DND-41 (cell line): ENCODE results near the gene AGPAT4.
A peak's percentile ranks its signal among the peaks of the same experiment; 100 is the strongest.

Experiments
- ATAC-seq: fragments of 200-7000 bp; cut with Tn5 transposase; 3 replicates; pipeline ENCODE4 v1.9.1; 2021; ENCODE audit warnings: low read depth; ENCODE audit not compliant: insufficient read depth
- DNase-seq: peaks from one replicate; pipeline ENCODE4 v3.0.0-alpha.2; 2020
- H2AFZ ChIP-seq: 2 replicates; pipeline ENCODE4 v1.6.0; 2012; ENCODE audit warnings: low read depth, low read length
- H3K27ac ChIP-seq: 2 replicates; pipeline ENCODE4 v1.5.1; 2012; ENCODE audit warnings: low read length, inconsistent platforms
- H3K27me3 ChIP-seq: fragments of 200-600 bp; sonication (generic); 2 replicates; pipeline ENCODE4 v1.6.0; 2012; ENCODE audit warnings: low read length, mild to moderate bottlenecking, inconsistent platforms; ENCODE audit not compliant: insufficient read depth, poor library complexity
- H3K36me3 ChIP-seq: 2 replicates; pipeline ENCODE4 v1.5.1; 2012; ENCODE audit warnings: low read length, inconsistent platforms; ENCODE audit not compliant: insufficient read depth
- H3K4me1 ChIP-seq: 2 replicates; pipeline ENCODE4 v1.5.1; 2012; ENCODE audit warnings: mild to moderate bottlenecking, low read length; ENCODE audit not compliant: insufficient read depth
- H3K4me2 ChIP-seq: 2 replicates; pipeline ENCODE4 v1.6.0; 2012; ENCODE audit warnings: mild to moderate bottlenecking, moderate library complexity, low read length, inconsistent platforms; ENCODE audit not compliant: insufficient read depth
- H3K4me3 ChIP-seq, 2 experiments: fragments of 200-600 bp in 1 of 2; shearing (Covaris generic) in 1 of 2; 2 replicates each; pipeline ENCODE4 v1.5.1; 2012 to 2016; ENCODE audit warnings: inconsistent platforms in 2 of 2, low read length in 2 of 2, mild to moderate bottlenecking in 2 of 2, low read depth in 1 of 2, moderate library complexity in 1 of 2
- H3K79me2 ChIP-seq: 2 replicates; pipeline ENCODE4 v1.6.0; 2012; ENCODE audit warnings: low read length, inconsistent platforms; ENCODE audit not compliant: insufficient read depth
- H3K9ac ChIP-seq: 2 replicates; pipeline ENCODE4 v1.6.0; 2012; ENCODE audit warnings: low read depth, mild to moderate bottlenecking, inconsistent platforms, low read length, moderate library complexity
- H3K9me3 ChIP-seq: 2 replicates; pipeline ENCODE4 v1.5.1; 2012; ENCODE audit warnings: low read length, moderate library complexity, mild to moderate bottlenecking, inconsistent platforms; ENCODE audit not compliant: insufficient read depth, severe bottlenecking
- H4K20me1 ChIP-seq: 2 replicates; pipeline ENCODE4 v1.6.0; 2012; ENCODE audit warnings: low read length; ENCODE audit not compliant: insufficient read depth
- EZH2 ChIP-seq: IDR thresholded peaks from 3 replicates; pipeline ENCODE4 v1.6.1; 2012; ENCODE audit warnings: borderline replicate concordance, low read depth, mild to moderate bottlenecking, moderate library complexity, low read length, inconsistent platforms; ENCODE audit not compliant: severe bottlenecking
- TF ChIP-seq, protein P1 (sequence below): IDR thresholded peaks from 2 replicates; pipeline ENCODE4 v1.5.1; 2012; ENCODE audit warnings: borderline replicate concordance, low read length, moderate library complexity, mild to moderate bottlenecking; ENCODE audit not compliant: poor library complexity, severe bottlenecking; ENCODE audit errors: extremely low read depth

AGPAT4 gene

DNA sequence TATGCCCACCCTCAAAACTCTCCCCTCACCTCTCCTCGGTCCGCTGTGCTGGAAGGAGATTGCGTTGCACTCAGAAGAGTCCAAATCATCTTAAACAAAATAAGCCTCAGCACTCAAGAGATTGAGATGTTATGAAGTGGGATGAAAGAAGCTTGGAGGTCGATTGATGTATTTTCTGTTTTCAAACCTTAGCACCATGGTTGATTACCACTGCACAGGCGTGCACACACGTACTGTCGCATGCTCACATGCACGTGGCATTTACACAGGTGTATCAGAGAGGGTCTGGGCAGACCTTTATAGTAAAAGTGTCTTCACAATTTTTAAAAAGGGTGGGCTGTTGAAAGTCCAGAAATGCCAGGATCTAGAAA lies 612 bp upstream of the AGPAT4 start:
- Histone ChIP-seq H3K36me3 (no peaks in the 10 kb centered on the region), H3K4me1 (peaks cover 15% of the 10 kb centered on the region), H4K20me1 (no peaks in the 10 kb centered on the region), H3K4me3 (peak overlapping the region in 1 of 2 experiments; percentile 67; a peak in 2 of 4 replicates), H3K9ac (peak overlapping the region; percentile 38; the same call in 1 of the 2 replicates), H3K27ac (peak overlapping the region; percentile 62), H3K27me3 (peaks cover 3% of the 10 kb centered on the region), H3K4me2 (peak overlapping the region; percentile 66), H2AFZ (peak overlapping the region; percentile 88), H3K79me2 (no peaks in the 10 kb centered on the region), H3K9me3 (no peaks in the 10 kb centered on the region)
- TF ChIP-seq, protein P1, sequence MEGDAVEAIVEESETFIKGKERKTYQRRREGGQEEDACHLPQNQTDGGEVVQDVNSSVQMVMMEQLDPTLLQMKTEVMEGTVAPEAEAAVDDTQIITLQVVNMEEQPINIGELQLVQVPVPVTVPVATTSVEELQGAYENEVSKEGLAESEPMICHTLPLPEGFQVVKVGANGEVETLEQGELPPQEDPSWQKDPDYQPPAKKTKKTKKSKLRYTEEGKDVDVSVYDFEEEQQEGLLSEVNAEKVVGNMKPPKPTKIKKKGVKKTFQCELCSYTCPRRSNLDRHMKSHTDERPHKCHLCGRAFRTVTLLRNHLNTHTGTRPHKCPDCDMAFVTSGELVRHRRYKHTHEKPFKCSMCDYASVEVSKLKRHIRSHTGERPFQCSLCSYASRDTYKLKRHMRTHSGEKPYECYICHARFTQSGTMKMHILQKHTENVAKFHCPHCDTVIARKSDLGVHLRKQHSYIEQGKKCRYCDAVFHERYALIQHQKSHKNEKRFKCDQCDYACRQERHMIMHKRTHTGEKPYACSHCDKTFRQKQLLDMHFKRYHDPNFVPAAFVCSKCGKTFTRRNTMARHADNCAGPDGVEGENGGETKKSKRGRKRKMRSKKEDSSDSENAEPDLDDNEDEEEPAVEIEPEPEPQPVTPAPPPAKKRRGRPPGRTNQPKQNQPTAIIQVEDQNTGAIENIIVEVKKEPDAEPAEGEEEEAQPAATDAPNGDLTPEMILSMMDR = no peak
- no peak for TF ChIP-seq EZH2
- ATAC-seq (no peak), DNase-seq (no peak)

DNA sequence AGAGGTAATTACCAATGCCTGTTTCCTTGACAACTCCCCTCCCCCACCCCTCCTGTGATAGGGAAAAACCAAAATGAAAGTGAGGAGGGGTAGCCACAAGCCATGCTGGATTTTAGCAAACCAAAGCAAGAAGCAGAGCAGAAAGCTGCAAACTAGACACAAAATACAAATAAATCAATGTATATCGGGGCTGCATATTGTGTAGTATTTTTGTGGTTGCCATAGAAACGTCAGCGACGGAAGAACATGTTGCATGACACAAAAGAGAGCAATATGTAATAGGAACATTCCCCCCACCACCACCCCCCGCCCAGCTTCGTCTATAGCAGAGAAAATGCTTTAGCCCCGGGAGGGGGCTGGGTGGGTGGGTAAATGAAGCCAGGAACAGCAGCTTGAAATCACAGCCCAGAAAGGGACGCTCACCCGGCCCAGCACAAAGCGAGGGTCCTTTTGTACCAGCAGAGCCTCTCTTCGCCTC lies 548 bp downstream of the AGPAT4 start:
- Histone ChIP-seq H3K27ac (no peak overlapping the region), H3K9ac (peak overlapping the region; percentile 40), H2AFZ (peak overlapping the region; percentile 53), H3K36me3 (no peaks in the 10 kb centered on the region), H3K4me1 (peaks cover 15% of the 10 kb centered on the region), H3K9me3 (no peaks in the 10 kb centered on the region), H3K27me3 (peaks cover under 1% of the 10 kb centered on the region), H3K4me3 (peak overlapping the region; percentile 32 to 67; a peak in 3 of 4 replicates), H3K4me2 (peak overlapping the region; percentile 66), H3K79me2 (no peaks in the 10 kb centered on the region), H4K20me1 (no peaks in the 10 kb centered on the region)
- TF ChIP-seq, protein P1 = no peak
- no peak for TF ChIP-seq EZH2
- DNase-seq (peak; percentile 17), ATAC-seq (no peak; the same call in 2 of the 3 replicates)

DNA sequence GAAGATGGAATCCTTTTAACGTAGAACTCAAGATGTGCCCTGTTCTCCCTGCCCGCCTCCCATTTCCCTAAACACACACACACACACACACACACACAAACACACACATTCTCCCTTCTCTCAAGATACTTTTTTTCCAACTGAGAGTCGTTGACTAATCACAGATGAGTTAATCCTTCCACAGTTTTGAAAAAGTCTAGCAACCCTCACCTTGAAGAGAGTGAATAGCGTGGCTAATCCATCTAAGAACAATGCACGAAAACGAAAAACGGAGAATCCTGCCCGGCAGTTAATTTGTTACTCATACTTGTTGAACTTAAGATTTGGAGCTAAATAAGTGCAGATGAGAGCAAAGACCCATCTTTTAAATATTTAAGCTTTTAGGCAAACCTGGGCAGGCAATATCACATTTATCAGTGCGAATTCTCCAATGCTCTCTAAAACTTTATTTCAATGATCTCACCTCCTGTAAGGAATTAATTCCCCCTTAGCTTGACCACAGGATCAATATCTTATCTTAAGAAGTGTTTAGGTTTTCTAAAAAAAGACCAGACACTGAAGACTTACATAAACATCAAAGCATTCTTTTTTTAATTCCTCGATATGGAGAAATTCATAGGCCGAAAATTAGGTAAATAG lies 1.1 kb downstream of the AGPAT4 start:
- no peaks in the 10 kb centered on the region for H3K36me3 ChIP-seq
- DNase-seq (no peak), ATAC-seq (no peak)
- H4K20me1 ChIP-seq = no peaks in the 10 kb centered on the region
- H3K9me3 ChIP-seq = no peaks in the 10 kb centered on the region
- H3K79me2 ChIP-seq = no peaks in the 10 kb centered on the region
- peak overlapping the region; percentile 40; the same call in 1 of the 2 replicates for H3K9ac ChIP-seq
- peak overlapping the region; percentile 32 to 67; a peak in 3 of 4 replicates for H3K4me3 ChIP-seq
- peak overlapping the region; percentile 66 for H3K4me2 ChIP-seq
- H3K4me1 ChIP-seq = peaks cover 15% of the 10 kb centered on the region
- no peak overlapping the region for H2AFZ ChIP-seq
- H3K27me3 ChIP-seq = no peaks in the 10 kb centered on the region
- H3K27ac ChIP-seq = no peak overlapping the region
- TF ChIP-seq, protein P1 = no peak
- TF ChIP-seq EZH2 = no peak
